ENCODE measurements around the gene RANBP3.
"Not testable (repeated sequence)": the region's sequence is repeated elsewhere in the genome, so short reads cannot be mapped to it uniquely, and the experiment has no call there.

Gene RANBP3

DNA sequence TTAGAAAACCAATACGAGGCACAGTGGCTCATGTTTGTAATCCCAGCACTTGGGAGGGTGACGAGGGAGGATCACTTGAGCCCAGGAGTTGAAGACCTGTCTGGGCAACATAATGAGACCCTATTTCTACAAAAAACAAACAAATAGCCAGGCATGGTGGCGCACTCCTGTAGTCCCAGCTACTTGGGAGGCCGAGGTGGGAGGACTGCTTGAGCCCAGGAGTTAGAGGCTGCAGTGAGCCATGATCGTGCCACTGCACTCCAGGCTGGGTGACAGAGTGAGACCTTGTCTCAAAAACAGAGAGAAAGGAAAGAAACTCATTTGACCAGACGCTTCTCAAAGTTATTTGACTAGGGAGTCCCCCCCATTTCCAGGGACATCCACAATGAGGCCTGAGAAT, 14.7 kb downstream of the RANBP3 start:
- not testable (repeated sequence) for DNase-seq

GRCh38 chr19:5961969-5962945, 15.7 kb downstream of the RANBP3 start:
- DNase-seq: peak; percentile 62

- not testable (repeated sequence) for DNase-seq
These were observed 16.3 kb downstream of the RANBP3 start for GRCh38 chr19:5961641-5961968.

DNA sequence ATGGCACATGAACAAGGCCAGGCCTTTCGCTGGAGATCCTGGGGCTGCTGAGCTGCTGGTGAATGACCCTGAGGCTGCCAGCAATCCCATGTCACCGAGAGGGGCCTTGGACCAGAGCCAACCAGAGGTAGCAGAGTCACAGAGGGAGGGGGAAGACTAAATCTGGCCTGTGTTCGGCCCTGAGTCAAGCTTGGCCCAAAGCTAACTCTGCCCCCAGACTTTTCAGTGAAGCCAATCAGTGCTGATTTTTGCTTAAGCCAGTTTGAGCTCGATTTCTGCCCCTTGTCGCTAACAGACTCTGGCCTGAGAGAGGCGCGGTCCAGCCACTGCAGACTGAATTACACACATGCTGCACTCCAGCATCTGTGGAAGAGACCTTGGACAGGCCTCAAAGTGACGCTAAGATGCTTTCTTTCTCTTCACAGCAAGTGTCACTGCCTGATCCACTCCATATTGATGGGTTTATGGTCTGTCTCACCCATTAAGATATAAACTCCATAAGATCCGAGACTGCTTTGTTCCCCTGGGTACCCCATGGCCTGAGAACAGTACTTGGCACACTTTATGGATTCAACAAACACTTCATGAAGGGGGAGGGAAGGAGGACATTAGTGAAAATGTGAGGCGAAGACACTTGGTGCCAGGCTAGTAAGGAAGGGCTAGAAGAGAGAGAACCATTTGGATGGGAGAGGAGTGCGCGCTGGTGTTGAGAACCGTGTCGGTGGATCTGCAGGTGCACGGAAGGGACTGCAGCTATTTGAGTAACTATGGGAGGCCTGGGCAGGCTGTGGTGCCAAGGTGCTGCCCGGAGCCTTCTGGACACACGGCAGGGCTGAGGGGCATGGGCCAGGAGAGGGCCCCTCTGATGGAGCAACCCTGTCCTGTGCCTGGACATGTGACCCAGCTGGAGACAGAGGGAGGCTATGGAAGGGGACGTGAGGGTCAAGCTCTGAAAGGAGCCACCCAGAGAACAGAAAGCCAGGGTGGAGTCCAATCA, 17.6 kb downstream of the RANBP3 start:
- no peak for DNase-seq

DNA sequence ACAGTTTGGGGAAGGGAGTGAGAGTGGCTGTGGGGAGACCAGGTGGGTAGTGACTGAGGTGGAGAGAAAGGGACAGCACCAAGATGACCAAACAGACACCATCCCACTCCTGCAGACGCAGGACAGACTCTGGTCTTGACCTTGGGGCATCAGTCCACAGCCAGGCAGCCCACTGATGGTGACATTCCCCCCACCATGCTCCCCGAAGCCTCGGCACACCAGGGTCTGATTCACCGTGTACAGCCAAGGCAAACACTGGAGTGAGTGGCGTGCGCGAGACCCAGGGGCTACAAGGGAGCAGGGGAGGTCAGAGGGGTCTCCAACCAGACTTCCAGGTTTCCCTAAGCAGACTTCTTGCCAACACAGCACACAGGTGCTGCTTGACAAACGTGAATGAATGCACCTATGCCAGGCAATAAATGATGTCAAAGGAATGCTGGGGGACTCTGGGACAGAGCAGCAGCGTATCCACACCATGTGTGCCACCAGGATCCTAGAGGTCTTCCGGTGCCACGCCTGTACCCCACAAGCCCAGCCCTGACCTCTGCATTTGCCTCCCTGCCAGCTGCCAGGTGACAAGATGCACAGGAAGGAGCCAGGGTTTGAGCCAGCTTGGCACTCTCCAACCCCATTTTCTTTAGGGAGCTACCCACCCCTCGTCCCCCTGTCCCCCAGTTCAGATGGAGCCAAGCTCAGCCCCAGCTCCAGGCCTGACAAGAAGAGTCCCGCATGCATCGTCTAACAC, 18.5 kb downstream of the RANBP3 start:
- DNase-seq: no peak

- no peak for DNase-seq
These were observed 19.2 kb downstream of the RANBP3 start for GRCh38 chr19:5958851-5959122.

DNA sequence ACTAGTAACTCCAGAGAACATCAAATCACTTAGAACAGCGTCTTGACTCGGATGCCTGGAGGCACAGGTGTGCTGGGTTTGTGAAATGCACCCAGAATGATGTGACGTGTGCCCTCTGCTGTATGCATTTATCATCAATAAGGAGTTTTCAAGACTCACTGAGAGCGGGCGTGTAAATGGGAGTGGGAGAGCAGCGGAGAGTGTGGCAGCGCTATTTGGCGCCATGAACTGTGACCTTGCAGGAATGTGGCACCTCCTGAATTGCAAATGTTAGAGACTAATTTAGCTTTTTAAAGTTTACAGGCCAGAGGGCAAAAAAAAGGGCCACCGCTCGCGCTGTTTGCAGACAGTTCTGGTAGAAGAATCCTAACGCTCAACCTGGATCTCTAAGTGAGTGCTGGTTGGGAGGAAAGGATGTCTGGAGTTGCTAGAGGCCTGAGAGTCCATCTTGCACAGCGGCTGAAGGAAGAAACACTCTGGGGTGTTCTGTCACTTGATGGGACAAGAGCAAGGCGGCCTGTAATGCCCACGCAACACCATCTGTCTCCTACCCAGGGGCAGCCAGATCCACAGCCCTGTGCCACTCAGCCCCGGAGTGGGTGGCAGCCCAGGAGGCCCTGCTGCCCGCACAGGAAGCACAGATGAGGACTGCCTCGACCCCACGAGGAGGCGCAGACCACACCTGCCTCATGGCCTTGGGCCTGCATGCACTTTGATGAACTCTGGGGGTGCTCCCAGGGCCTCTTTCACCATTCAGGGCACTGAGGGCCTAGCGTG, 19.7 kb downstream of the RANBP3 start:
- no peak for DNase-seq

DNA sequence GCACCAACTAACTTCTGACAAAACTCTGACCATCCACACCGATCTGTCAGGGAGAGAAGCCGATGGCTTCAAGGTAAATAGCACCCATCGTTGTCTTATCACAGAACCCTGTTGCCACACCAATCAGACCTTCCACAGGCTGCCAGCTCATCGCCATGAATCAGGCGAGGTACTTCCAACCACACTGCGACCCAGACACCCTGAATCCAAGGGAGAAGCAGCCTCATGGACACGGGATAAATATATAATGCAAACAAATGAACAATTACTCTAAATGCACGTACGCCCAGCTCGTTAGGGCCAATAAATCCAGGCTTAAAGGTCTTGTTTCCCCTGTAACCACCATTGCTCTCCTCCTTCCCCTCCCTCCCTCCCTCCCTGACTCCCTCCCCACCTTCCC, 20.8 kb downstream of the RANBP3 start:
- no peak for DNase-seq

DNA sequence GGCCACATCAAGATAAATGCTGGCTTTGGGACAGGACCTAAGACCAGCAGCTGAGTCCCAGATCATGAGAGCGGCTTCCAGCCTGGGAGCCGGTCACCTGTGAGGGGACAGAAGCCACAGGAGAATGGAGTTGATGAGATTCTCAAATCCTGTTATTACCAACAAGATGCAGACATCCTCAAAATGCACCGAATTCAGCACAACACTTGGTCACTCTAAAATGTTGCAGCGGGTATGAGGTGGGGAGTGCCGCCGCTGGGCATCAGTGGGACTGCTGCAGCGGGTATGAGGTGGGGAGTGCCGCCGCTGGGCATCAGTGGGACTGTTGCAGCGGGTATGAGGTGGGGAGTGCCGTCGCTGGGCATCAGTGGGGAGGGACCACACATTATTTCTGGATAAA, 21.2 kb downstream of the RANBP3 start:
- no peak for DNase-seq

GRCh38 chr19:5956323-5956722, 21.6 kb downstream of the RANBP3 start:
- no peak for DNase-seq

GRCh38 chr19:5955636-5955935, 22.4 kb downstream of the RANBP3 start:
- no peak for DNase-seq

- no peak for DNase-seq
These were observed 23.6 kb downstream of the RANBP3 start for GRCh38 chr19:5954293-5954692.

DNA sequence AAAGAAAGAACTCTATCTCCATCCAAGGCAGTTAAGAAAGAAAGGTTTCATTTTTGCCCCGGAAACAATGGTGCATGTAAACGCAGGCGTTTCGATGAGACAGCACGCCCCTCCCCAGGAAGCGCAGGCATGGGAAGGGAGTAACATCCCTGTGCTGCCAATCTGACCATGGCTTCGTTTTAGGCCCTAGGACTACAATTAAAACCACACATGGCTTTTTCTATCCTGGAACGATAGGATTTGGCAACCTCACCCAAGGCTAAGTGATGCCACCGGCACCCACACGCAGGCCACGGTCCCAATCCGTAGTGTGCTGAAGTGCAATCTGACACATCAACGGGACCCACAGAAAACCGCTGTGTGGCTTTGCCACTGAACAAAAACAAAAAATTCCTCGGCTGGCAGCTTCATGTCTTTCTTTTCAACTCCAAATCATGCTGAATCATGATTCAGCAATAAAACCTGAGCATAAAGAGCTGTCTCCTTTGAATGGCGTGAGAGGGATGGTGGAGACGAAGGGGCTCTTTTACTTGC, 24.2 kb downstream of the RANBP3 start:
- DNase-seq: peak; percentile 38

GRCh38 chr19:5953030-5953589, 24.8 kb downstream of the RANBP3 start:
- no peak for DNase-seq

GRCh38 chr19:5952193-5953029, 25.5 kb downstream of the RANBP3 start:
- no peak for DNase-seq

- DNase-seq: no peak
These were observed 26.5 kb downstream of the RANBP3 start for GRCh38 chr19:5951338-5951861.

DNA sequence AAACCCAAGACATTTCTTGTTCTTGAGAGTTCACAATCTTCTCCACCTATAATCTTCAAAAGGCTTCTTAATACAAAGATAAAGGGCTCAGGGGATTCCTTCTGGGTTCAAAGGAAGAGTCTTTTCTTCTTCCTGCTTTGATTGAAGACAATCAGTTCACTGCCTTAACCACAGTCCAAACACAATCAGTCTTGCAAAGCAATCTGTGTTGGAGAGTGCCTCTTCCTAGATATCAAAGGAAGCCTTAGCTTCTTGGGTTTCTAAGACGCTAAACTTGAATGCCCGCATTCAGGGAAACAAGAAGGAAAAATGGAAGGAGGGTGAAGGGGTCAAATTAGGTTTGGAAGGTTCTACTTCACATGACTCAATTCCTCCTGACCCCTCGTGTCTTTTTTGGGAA, 27.2 kb downstream of the RANBP3 start:
- no peak for DNase-seq

- peak; percentile 47 for DNase-seq
These were observed 28.1 kb downstream of the RANBP3 start for GRCh38 chr19:5949792-5950305.

DNA sequence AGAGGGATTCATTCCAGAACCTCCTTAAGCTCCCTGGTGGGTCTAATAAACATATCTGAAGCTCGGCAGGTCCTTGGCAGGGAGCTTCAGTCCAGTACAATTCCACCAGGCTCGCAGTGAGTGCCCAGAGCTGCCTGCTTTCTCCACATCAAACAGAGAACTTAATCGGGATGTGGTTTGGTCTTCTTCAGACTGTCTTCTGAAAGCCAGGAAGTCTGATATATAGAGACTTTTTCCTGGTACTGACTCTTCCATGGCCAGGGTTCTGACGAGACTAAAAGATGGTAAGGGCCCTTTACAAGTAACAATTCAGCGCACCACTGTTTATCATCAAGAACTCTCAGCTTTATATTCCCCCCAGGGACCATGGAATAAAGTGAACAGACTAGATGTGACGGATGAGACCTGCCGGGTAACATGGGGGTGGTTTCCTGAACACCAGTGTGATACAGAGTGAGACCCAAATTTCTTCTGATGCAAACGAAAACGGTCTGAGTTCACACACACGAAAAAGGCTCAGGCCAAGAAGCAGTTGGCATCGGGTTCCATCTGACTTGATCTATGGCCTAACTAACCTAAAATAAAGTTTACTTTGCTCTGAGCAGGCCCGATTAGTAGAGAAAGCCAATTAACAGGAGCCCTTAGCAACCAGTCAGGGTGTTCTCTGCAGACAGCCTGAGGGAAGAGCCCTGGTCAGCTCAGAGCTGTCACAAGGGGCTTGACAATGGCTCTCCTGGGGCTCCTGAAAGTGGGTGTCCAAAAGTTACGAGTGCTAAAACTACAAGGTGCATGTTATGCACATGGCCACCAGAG, 29.0 kb downstream of the RANBP3 start:
- DNase-seq: no peak

DNA sequence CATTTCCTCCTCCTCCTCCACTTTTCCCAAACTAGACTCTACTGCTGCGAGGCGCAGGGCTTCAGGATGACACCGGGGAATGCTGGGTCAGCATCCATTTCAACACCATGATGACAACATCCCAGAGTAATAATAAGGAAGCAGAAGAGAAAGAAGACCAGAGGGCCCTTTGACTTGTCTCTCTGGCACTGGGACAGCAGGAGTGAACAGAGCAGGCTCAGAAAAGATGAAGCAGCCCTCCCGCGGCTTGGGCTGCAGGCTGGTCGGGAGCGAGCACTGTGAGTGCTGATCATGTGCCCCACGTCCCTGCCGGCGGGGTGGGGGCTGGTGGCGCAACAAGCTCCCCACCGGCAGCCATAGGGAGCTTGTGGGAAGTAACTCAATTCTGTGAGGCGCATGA, 30.5 kb downstream of the RANBP3 start:
- no peak for DNase-seq

Measured in activated CD4-positive, CD25-positive, alpha-beta regulatory T cell treated with anti-CD3 and anti-CD28 coated beads, Interleukin-2, amount 50 U/mL, for 72 hours (primary cell).